Measurements from ENCODE around the gene ZBTB7B. TPM values are rescaled to one million over a fixed set of nuclear protein-coding genes. Genes with fewer than 3 reads are reported as not detected.

The ZBTB7B gene
- total and polyA plus RNA-seq, 9 of the 15 experiments (the other 6 are each of a cell fraction or from before 2014, with no cell fraction given) = 0.04 to 46.5 (median 15.2) TPM

DNA sequence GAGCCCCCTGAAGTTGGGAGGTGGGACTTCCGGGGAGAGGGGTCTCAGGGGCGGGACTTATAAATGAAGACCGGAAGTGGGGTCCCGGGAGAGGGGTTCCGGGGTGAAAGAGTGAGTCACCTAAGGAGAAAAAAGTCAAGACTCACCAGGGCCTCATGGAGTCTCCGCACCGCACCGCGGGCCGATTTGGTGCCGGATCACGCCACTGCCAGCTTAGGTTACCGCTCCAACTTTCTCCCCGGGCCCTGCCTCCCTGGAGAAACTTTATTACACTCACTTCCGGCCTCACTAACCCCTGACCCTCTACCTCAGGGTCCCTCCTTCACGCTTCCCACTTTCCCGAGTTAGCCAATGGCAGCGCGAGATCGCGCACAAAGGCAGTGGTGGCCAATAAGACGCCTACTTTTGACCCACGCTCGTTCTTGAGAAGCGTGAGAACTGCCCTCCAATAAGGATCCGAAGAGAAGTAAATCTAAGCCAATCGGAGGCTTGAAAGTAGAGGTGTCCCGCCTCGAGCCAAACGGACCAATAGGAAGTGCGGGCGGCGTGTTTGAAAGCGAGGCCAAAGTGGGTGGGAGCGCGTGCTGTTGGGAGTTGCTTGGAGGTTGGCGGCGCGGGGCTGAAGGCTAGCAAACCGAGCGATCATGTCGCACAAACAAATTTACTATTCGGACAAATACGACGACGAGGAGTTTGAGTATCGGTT lies 28.3 kb upstream of the ZBTB7B start, which contains the start of gene CKS1B (continued):
- TF ChIP-seq TSHZ1 (CRISPR knock-in tag; IDR thresholded peaks at IDR 0.05) = no peak
- TF ChIP-seq SUPT5H (IDR thresholded peaks at IDR 0.05) = peak; percentile 97
- peak; percentile 8 for TF ChIP-seq CCNT2 (IDR thresholded peaks at IDR 0.05; ENCODE audit: borderline replicate concordance, extremely low read depth, insufficient read length, low read depth, low read length)
- TF ChIP-seq, protein P1, sequence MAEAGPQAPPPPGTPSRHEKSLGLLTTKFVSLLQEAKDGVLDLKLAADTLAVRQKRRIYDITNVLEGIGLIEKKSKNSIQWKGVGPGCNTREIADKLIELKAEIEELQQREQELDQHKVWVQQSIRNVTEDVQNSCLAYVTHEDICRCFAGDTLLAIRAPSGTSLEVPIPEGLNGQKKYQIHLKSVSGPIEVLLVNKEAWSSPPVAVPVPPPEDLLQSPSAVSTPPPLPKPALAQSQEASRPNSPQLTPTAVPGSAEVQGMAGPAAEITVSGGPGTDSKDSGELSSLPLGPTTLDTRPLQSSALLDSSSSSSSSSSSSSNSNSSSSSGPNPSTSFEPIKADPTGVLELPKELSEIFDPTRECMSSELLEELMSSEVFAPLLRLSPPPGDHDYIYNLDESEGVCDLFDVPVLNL (CRISPR knock-in tag; IDR thresholded peaks at IDR 0.05; ENCODE audit: low read depth) = peak; percentile 100
- peak; percentile 91 for TF ChIP-seq RNF2 (IDR thresholded peaks at IDR 0.05)
- peak; percentile 81; the same call in 1 of the 2 replicates for TF ChIP-seq PML (IDR thresholded peaks at IDR 0.05; ENCODE audit: low read length)
- TF ChIP-seq ZNF740 (CRISPR knock-in tag; IDR thresholded peaks at IDR 0.05) = peak; percentile 41; the same call in 1 of the 2 replicates
- no peak for TF ChIP-seq ZNF740 (tag; IDR thresholded peaks at IDR 0.05)
- no peak for TF ChIP-seq HOXB6 (CRISPR knock-in tag; IDR thresholded peaks at IDR 0.05; ENCODE audit: borderline replicate concordance)
- peak; percentile 100 for TF ChIP-seq L3MBTL2 (IDR thresholded peaks at IDR 0.05)
- TF ChIP-seq, protein P2, sequence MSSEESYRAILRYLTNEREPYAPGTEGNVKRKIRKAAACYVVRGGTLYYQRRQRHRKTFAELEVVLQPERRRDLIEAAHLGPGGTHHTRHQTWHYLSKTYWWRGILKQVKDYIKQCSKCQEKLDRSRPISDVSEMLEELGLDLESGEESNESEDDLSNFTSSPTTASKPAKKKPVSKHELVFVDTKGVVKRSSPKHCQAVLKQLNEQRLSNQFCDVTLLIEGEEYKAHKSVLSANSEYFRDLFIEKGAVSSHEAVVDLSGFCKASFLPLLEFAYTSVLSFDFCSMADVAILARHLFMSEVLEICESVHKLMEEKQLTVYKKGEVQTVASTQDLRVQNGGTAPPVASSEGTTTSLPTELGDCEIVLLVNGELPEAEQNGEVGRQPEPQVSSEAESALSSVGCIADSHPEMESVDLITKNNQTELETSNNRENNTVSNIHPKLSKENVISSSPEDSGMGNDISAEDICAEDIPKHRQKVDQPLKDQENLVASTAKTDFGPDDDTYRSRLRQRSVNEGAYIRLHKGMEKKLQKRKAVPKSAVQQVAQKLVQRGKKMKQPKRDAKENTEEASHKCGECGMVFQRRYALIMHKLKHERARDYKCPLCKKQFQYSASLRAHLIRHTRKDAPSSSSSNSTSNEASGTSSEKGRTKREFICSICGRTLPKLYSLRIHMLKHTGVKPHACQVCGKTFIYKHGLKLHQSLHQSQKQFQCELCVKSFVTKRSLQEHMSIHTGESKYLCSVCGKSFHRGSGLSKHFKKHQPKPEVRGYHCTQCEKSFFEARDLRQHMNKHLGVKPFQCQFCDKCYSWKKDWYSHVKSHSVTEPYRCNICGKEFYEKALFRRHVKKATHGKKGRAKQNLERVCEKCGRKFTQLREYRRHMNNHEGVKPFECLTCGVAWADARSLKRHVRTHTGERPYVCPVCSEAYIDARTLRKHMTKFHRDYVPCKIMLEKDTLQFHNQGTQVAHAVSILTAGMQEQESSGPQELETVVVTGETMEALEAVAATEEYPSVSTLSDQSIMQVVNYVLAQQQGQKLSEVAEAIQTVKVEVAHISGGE (CRISPR knock-in tag; IDR thresholded peaks at IDR 0.05) = peak in 1 of 3 experiments; percentile 64; a peak in 2 of 6 replicates
- peak; percentile 77; the same call in 1 of the 2 replicates for TF ChIP-seq FOXP1 (CRISPR knock-in tag; IDR thresholded peaks at IDR 0.05)
- TF ChIP-seq XRCC4 (IDR thresholded peaks at IDR 0.05; ENCODE audit: extremely low read depth, insufficient read depth, insufficient read length) = no peak
- TF ChIP-seq STAG1 (CRISPR knock-in tag; IDR thresholded peaks at IDR 0.05; ENCODE audit: borderline replicate concordance) = no peak
- TF ChIP-seq CHD2 (IDR thresholded peaks at IDR 0.05; ENCODE audit: low read depth, low read length) = peak; percentile 90
- TF ChIP-seq, protein P3, sequence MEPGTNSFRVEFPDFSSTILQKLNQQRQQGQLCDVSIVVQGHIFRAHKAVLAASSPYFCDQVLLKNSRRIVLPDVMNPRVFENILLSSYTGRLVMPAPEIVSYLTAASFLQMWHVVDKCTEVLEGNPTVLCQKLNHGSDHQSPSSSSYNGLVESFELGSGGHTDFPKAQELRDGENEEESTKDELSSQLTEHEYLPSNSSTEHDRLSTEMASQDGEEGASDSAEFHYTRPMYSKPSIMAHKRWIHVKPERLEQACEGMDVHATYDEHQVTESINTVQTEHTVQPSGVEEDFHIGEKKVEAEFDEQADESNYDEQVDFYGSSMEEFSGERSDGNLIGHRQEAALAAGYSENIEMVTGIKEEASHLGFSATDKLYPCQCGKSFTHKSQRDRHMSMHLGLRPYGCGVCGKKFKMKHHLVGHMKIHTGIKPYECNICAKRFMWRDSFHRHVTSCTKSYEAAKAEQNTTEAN (CRISPR knock-in tag; IDR thresholded peaks at IDR 0.05) = no peak
- no peak for TF ChIP-seq TAF15 (IDR thresholded peaks at IDR 0.05; ENCODE audit: low read depth, low read length)

Measured in K562 (cell line).